A549 (cell line): Measurements from ENCODE around the gene NR1D1. TPM values are rescaled to one million over a fixed set of nuclear protein-coding genes. Genes with fewer than 3 reads are reported as not detected.

Source experiments
- ATAC-seq, 2 experiments: fragments of 200-7000 bp in 1 of 2; fragments of >200 bp in 1 of 2; cut with Nextera tagmentation in 1 of 2; cut with Tn5 transposase in 1 of 2; 3 replicates each; pipeline versions ENCODE4 v1.8.0 to v1.9.1; 2018 to 2020; ENCODE audit warnings: mild to moderate bottlenecking in 1 of 2, moderate library complexity in 1 of 2
- CTCF ChIA-PET: fragments of 300-600 bp; sonication (Branson Sonifier 250); formaldehyde crosslinking; extraction: SDS; loops from one replicate; lab custom pipeline; 2021; ENCODE audit warnings: antibody characterized with exemption, inconsistent platforms; lab: Yijun Ruan, JAX
- POLR2A ChIA-PET: fragments of 350-600 bp; formaldehyde crosslinking; extraction: SDS; loops from one replicate; lab custom pipeline; 2021; ENCODE audit warnings: antibody characterized with exemption, inconsistent platforms; lab: Yijun Ruan, JAX
- DNase-seq, 2 experiments: peaks; one replicate each; pipeline versions ENCODE4 v3.0.0 to v3.0.0-alpha.2; 2011 to 2016; ENCODE audit warnings: low read depth in 1 of 2, low spot score in 1 of 2
- FAIRE-seq: peaks from 2 replicates; lab custom pipeline; 2011; peaks lifted over from hg19 to GRCh38; lab: Jason Lieb, UNC
- H3K27ac ChIP-seq, 2 experiments: fragments of >200 bp; sonication (Bioruptor Twin); formaldehyde crosslinking; 3 replicates each; pipeline ENCODE4 v1.5.1; 2016 to 2017
- H3K4me1 ChIP-seq: fragments of >200 bp; sonication (Bioruptor Twin); formaldehyde crosslinking; 3 replicates; pipeline ENCODE4 v1.6.1; 2016
- H3K4me2 ChIP-seq: fragments of >200 bp; sonication (Bioruptor Twin); formaldehyde crosslinking; 3 replicates; pipeline ENCODE4 v1.6.1; 2016
- H3K4me3 ChIP-seq: fragments of >200 bp; sonication (Bioruptor Twin); formaldehyde crosslinking; 3 replicates; pipeline ENCODE4 v1.5.1; 2016
- H3K9me3 ChIP-seq: fragments of >200 bp; sonication (Bioruptor Twin); formaldehyde crosslinking; 3 replicates; pipeline ENCODE4 v1.6.1; 2016
- CHD2 ChIP-seq: fragments of 150-350 bp; IDR thresholded peaks from 2 replicates; pipeline ENCODE4 v1.6.1; 2014; ENCODE audit warnings: low read length; ENCODE audit not compliant: partially characterized antibody
- CHD4 ChIP-seq: fragments of 200-600 bp; sonication (generic); IDR thresholded peaks from 2 replicates; pipeline ENCODE4 v1.6.1; 2016; ENCODE audit warnings: antibody characterized with exemption, mild to moderate bottlenecking, borderline replicate concordance
- EHF ChIP-seq: fragments of 250-450 bp; sonication (Bioruptor Pico); IDR thresholded peaks from 2 replicates; pipeline ENCODE4 v1.5.0; 2020; ENCODE audit warnings: mild to moderate bottlenecking
- EHMT2 ChIP-seq: fragments of 200-600 bp; sonication (generic); IDR thresholded peaks from 2 replicates; pipeline ENCODE4 v1.6.1; 2016; ENCODE audit warnings: antibody characterized with exemption, low read depth, mild to moderate bottlenecking, moderate library complexity
- ESRRA ChIP-seq: fragments of 150-350 bp; IDR thresholded peaks from 2 replicates; pipeline ENCODE4 v1.6.1; 2014; ENCODE audit warnings: mild to moderate bottlenecking, low read length, borderline replicate concordance
- HDAC2 ChIP-seq: fragments of 200-600 bp; sonication (generic); IDR thresholded peaks from 2 replicates; pipeline ENCODE4 v1.6.1; 2016
- HEYL ChIP-seq: fragments of 250-450 bp; sonication (Bioruptor Pico); IDR thresholded peaks from 2 replicates; pipeline ENCODE4 v1.8.0; 2021; ENCODE audit warnings: mild to moderate bottlenecking, moderate library complexity
- HOXB5 ChIP-seq: fragments of 250-450 bp; sonication (Bioruptor Pico); IDR thresholded peaks from 2 replicates; pipeline ENCODE4 v1.5.0; 2020; ENCODE audit warnings: mild to moderate bottlenecking, moderate library complexity
- JUN ChIP-seq, 2 experiments: fragments of >200 bp; sonication (Bioruptor Twin); formaldehyde crosslinking; IDR thresholded peaks; 2 replicates in 1 of 2; 3 replicates in 1 of 2; pipeline ENCODE4 v1.6.1; 2016 to 2017
- JUNB ChIP-seq: fragments of >200 bp; sonication (Bioruptor Twin); formaldehyde crosslinking; IDR thresholded peaks from 2 replicates; pipeline ENCODE4 v1.6.1; 2016
- KDM5A ChIP-seq: fragments of 200-600 bp; sonication (generic); IDR thresholded peaks from 2 replicates; pipeline ENCODE4 v1.6.1; 2016; ENCODE audit warnings: antibody characterized with exemption, mild to moderate bottlenecking
- MAFK ChIP-seq: fragments of 450-650 bp; IDR thresholded peaks from 2 replicates; pipeline ENCODE4 v1.6.1; 2014; ENCODE audit not compliant: partially characterized antibody
- MAZ ChIP-seq: fragments of 150-350 bp; IDR thresholded peaks from 2 replicates; pipeline ENCODE4 v1.6.1; 2014; ENCODE audit warnings: antibody characterized with exemption, low read depth, low read length, borderline replicate concordance
- MYC ChIP-seq: IDR thresholded peaks from 2 replicates; pipeline ENCODE4 v1.6.1; 2012; ENCODE audit warnings: mild to moderate bottlenecking, inconsistent platforms, low read length, improper control_type of control experiment, borderline replicate concordance
- NFE2L2 ChIP-seq: fragments of 150-350 bp; conservative IDR thresholded peaks from 2 replicates; pipeline ENCODE4 v1.6.1; 2014; ENCODE audit warnings: low read length
- NPAS2 ChIP-seq: fragments of 250-450 bp; sonication (Bioruptor Pico); IDR thresholded peaks from 2 replicates; pipeline ENCODE4 v1.8.0; 2022; ENCODE audit warnings: mild to moderate bottlenecking, moderate library complexity, borderline replicate concordance
- POLR2A ChIP-seq: IDR thresholded peaks from 2 replicates; pipeline ENCODE4 v1.6.1; 2012; ENCODE audit warnings: mild to moderate bottlenecking, low read length
- POLR2AphosphoS2 ChIP-seq: conservative IDR thresholded peaks from 2 replicates; pipeline ENCODE4 v1.6.1; 2012; ENCODE audit warnings: low read length, improper control_type of control experiment, inconsistent platforms
- RAD21 ChIP-seq, 2 experiments: fragments of >200 bp in 1 of 2; sonication (Bioruptor Twin) in 1 of 2; formaldehyde crosslinking in 1 of 2; IDR thresholded peaks in 1 of 2; conservative IDR thresholded peaks in 1 of 2; 2 replicates in 1 of 2; 3 replicates in 1 of 2; pipeline ENCODE4 v1.6.1; 2012 to 2018; ENCODE audit warnings: inconsistent platforms in 1 of 2
- RFX5 ChIP-seq: fragments of 450-650 bp; IDR thresholded peaks from 2 replicates; pipeline ENCODE4 v1.7.1; 2014; ENCODE audit warnings: antibody characterized with exemption, mild to moderate bottlenecking, moderate library complexity
- RNF2 ChIP-seq: fragments of 200-600 bp; sonication (generic); IDR thresholded peaks from 2 replicates; pipeline ENCODE4 v1.6.1; 2016; ENCODE audit warnings: low read depth, mild to moderate bottlenecking, antibody characterized with exemption, moderate library complexity, borderline replicate concordance
- SREBF2 ChIP-seq: fragments of 450-650 bp; IDR thresholded peaks from 2 replicates; pipeline ENCODE4 v1.6.1; 2014; ENCODE audit warnings: mild to moderate bottlenecking, moderate library complexity
- TFCP2L1 ChIP-seq: fragments of 250-450 bp; sonication (Bioruptor Pico); IDR thresholded peaks from 2 replicates; pipeline ENCODE4 v1.5.0; 2021; ENCODE audit warnings: mild to moderate bottlenecking
- ZNF302 ChIP-seq: fragments of 250-450 bp; sonication (Bioruptor Pico); IDR thresholded peaks from 2 replicates; pipeline ENCODE4 v1.9.0; 2021; ENCODE audit warnings: inconsistent platforms, mild to moderate bottlenecking, moderate library complexity
- ZSCAN20 ChIP-seq: fragments of 250-450 bp; sonication (Bioruptor Pico); IDR thresholded peaks from 2 replicates; pipeline ENCODE4 v1.8.0; 2022; ENCODE audit warnings: mild to moderate bottlenecking, moderate library complexity
- WGBS: methylation state at CpG from one replicate; pipeline ENCODE4 v1.1.6; 2017; ENCODE audit errors: missing lambda C conversion rate; 5-methylcytosine and 5-hydroxymethylcytosine counted together
- polyA plus RNA-seq, 4 experiments: library from polyadenylated mRNA; depleted of rRNA in 3 of 4; stranded (reverse); fragments of >200 nt; fragmentation: RNase III in 1 of 4; extraction: RNeasy Plus Mini Kit Qiagen cat#74134 plus additional on column Dnase treatment in 1 of 4; gene quantifications; 2 replicates in 3 of 4; 3 replicates in 1 of 4; pipeline ENCODE4 v1.2.3, GENCODE V29; 2011 to 2017
- TF ChIP-seq, protein P1 (sequence below): IDR thresholded peaks from 2 replicates; pipeline ENCODE4 v1.6.1; 2012; ENCODE audit warnings: low read depth, borderline replicate concordance
- TF ChIP-seq, protein P2 (sequence below): IDR thresholded peaks from 2 replicates; pipeline ENCODE4 v1.6.1; 2012

NR1D1 gene
- polyA plus RNA-seq, 2 of the 4 experiments (the other 2 are of a cell fraction), result 1.2 to 4.4 TPM

DNA sequence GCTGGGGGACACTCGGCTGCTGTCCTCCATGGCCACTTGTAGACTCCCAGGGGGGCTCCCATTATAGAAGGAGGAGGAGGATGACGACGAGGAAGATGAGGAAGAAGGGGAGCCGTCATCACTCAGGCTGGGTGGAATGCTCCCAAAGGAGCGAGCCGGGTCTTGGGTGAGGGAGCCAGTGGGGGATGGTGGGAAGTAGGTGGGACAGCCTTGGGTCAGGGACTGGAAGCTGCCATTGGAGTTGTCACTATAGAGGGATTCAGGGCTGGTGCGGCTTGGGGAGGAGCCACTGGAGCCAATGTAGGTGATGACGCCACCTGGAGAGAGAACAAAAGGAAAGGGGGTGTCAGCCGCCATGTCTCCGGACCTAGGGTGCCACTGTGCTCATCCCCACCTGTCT lies 3.3 kb downstream of the NR1D1 start (continued):
- TF ChIP-seq, protein P1, sequence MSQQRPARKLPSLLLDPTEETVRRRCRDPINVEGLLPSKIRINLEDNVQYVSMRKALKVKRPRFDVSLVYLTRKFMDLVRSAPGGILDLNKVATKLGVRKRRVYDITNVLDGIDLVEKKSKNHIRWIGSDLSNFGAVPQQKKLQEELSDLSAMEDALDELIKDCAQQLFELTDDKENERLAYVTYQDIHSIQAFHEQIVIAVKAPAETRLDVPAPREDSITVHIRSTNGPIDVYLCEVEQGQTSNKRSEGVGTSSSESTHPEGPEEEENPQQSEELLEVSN, result no peak
- TF ChIP-seq NPAS2, result no peak
- no peak for TF ChIP-seq EHMT2
- TF ChIP-seq RFX5, result no peak
- no peak for TF ChIP-seq CHD2

DNA sequence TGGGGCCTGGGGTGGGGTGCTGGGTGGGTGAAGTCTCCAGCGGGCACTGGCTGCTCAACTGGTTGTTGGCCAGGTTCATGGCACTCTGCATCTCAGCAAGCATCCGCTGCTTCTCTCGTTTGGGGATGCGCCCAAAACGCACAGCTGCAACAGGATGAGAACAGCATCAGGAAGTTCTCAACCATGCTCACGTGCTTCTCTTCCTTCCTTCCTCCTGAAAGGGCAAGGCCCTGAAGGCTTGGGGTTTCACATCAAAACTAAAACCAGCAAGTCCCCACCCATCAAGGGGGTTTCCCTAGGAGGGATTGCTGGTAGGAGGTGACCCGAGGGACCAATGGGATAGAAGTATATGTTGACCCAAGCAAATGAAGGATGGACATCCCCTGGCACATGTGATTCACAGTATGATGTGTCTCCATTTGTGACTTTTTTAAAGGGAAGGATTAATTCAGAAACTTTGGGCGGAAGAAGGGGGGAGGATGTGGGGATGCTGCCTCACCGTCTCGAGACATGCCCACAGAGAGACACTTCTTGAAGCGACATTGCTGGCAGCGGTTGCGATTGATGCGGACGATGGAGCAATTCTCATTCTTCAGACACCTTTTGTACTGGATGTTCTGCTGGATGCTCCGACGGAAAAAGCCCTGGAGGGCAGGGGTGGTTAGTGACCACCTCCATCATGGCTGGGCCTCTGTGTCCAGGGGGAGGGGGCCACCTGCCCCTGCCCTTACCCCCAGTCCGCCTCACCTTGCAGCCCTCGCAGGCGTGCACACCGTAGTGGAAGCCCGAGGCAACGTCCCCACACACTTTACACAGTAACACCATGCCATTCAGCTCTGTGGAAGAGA lies 4.2 kb downstream of the NR1D1 start:
- WGBS, result 92% methylated on average over 23 of the region's 23 CpGs
- ChIA-PET CTCF (interaction anchor here (0.7 to 17.1 kb wide), 11 partner anchors 12 to 83 kb away, joined by 3 to 390 read pairs (median 4); partner anchors contain the start of genes CSF3 and THRA), POLR2A (interaction anchor here (7.1 kb wide), 1 partner anchor 16 kb away, joined by 173 read pairs; no protein-coding TSS in a partner anchor)
- DNase-seq (no peak), FAIRE-seq (no peak), ATAC-seq (no peak)
- H3K4me1 ChIP-seq, result peaks cover 41% of the 10 kb centered on the region
- no peaks in the 10 kb centered on the region for H3K9me3 ChIP-seq
- TF ChIP-seq HDAC2 (no peak), ESRRA (no peak), POLR2AphosphoS2 (0 out of 2 replicates have a peak, but pooled peaks have one; percentile 24), TFCP2L1 (no peak), KDM5A (no peak), NFE2L2 (no peak), RNF2 (no peak)
- no peak overlapping the region for H3K27ac ChIP-seq
- no peak overlapping the region for H3K4me2 ChIP-seq
- no peak overlapping the region for H3K4me3 ChIP-seq

DNA sequence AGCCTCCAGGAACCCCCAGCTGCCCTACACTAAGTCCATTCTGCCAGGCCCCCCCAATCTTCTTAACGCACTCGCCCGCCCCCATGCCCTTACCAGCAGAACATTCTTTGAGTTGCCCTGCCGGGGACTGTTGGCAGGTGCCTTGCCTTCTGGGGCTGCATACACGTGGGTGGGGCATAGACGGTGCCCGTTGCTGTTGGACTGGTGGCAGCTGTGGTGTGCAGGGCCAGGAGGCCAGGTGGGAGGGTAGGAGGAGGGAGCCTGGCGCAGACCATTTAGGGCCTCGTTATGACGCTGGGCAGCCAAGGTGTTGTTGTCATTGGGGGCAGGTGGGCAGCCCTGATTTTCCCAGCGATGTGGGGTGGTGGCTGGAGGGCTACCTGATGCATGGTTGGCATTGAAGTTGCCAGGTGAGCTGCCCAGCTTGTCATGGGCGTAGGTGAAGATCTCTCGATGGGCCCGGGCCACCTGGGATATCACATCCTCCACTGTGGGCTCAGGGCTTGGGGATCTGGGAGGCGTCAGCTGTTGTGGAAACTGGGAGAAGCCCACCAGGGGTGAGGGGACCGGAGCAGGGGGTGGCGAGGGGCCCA lies 4.9 kb downstream of the NR1D1 start:
- Histone ChIP-seq H3K4me2 (no peak overlapping the region), H3K27ac (no peak overlapping the region), H3K4me3 (no peak overlapping the region), H3K9me3 (no peaks in the 10 kb centered on the region), H3K4me1 (peaks cover 41% of the 10 kb centered on the region)
- TF ChIP-seq POLR2A, result no peak
- TF ChIP-seq CHD4, result no peak
- TF ChIP-seq NPAS2, result no peak
- no peak for TF ChIP-seq JUN (IDR thresholded peaks at IDR 0.05)
- no peak for TF ChIP-seq TFCP2L1
- TF ChIP-seq HEYL (CRISPR knock-in tag), result no peak
- TF ChIP-seq JUNB, result no peak
- TF ChIP-seq HDAC2, result no peak
- no peak for TF ChIP-seq MYC
- TF ChIP-seq MAZ, result no peak
- TF ChIP-seq ZNF302 (CRISPR knock-in tag), result no peak
- TF ChIP-seq, protein P2, sequence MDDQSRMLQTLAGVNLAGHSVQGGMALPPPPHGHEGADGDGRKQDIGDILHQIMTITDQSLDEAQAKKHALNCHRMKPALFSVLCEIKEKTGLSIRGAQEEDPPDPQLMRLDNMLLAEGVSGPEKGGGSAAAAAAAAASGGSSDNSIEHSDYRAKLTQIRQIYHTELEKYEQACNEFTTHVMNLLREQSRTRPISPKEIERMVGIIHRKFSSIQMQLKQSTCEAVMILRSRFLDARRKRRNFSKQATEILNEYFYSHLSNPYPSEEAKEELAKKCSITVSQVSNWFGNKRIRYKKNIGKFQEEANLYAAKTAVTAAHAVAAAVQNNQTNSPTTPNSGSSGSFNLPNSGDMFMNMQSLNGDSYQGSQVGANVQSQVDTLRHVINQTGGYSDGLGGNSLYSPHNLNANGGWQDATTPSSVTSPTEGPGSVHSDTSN, result no peak
- no peak for TF ChIP-seq ZSCAN20 (CRISPR knock-in tag)
- no peak for TF ChIP-seq SREBF2
- TF ChIP-seq HOXB5 (CRISPR knock-in tag), result no peak
- TF ChIP-seq EHF, result no peak
- no peak for TF ChIP-seq MAFK
- TF ChIP-seq RAD21 (conservative IDR thresholded peaks at IDR 0.05 in 1 of 2, IDR thresholded peaks at IDR 0.05 in 1 of 2), result no peak
- no peak for TF ChIP-seq KDM5A
- TF ChIP-seq NFE2L2, result no peak
- POLR2A ChIA-PET, result no interaction called here
- 84% methylated on average over 14 of the region's 17 CpGs for WGBS
- CTCF ChIA-PET, result interaction anchor here (0.7 to 17.1 kb wide), 9 partner anchors 10 to 186 kb away, joined by 3 to 390 read pairs (median 4); partner anchors contain the start of gene THRA
- ATAC-seq (no peak), DNase-seq (no peak), FAIRE-seq (no peak)
